ENCODE measurements around the gene CACTIN.
"Not testable (repeated sequence)": the region's sequence is repeated elsewhere in the genome, so short reads cannot be mapped to it uniquely, and the experiment has no call there.

Gene CACTIN

DNA sequence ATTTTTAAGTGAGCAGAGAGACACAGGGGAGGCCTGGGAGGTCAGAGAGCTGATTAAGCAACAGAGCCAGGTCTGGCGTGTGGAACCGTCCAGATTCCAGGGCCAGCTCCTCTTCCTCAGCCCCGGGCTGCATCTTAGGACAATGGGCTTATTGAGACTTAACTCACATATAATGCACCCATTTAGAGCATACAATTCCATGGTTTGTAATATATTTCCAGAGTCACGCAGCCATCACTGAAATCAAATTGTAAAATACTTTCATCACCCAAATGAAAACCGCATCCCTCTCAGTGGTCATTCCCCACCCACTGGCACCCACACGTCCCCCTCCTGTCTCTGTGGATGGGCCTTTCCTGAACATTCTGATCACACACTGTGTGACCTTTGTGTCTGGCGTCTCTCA lies 56.0 kb downstream of the CACTIN start:
- no peak for DNase-seq (ENCODE audit: extremely low read depth, low read depth)
- TF ChIP-seq, protein P1, sequence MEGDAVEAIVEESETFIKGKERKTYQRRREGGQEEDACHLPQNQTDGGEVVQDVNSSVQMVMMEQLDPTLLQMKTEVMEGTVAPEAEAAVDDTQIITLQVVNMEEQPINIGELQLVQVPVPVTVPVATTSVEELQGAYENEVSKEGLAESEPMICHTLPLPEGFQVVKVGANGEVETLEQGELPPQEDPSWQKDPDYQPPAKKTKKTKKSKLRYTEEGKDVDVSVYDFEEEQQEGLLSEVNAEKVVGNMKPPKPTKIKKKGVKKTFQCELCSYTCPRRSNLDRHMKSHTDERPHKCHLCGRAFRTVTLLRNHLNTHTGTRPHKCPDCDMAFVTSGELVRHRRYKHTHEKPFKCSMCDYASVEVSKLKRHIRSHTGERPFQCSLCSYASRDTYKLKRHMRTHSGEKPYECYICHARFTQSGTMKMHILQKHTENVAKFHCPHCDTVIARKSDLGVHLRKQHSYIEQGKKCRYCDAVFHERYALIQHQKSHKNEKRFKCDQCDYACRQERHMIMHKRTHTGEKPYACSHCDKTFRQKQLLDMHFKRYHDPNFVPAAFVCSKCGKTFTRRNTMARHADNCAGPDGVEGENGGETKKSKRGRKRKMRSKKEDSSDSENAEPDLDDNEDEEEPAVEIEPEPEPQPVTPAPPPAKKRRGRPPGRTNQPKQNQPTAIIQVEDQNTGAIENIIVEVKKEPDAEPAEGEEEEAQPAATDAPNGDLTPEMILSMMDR (IDR thresholded peaks at IDR 0.05; ENCODE audit: low read depth, low read length) = no peak

DNA sequence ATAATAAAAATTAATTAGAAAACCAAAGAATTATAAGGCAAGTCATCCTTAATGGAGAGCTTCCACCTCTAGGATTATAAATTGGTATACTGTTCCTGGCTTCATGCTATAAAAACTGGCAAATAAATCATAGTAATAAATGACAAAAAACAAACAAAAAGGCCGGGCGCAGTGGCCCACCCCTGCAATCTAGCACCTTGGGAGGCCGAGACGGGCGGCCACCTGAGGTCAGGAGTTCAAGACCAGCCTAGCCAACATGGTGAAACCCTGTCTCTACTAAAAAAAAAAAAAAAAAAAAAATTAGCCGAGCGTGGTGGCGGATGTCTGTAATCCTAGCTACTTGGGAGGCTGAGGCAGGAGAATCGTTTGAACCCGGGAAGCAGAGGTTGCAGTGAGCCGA lies 56.5 kb downstream of the CACTIN start:
- not testable (repeated sequence) for DNase-seq (ENCODE audit: extremely low read depth, low read depth)

DNA sequence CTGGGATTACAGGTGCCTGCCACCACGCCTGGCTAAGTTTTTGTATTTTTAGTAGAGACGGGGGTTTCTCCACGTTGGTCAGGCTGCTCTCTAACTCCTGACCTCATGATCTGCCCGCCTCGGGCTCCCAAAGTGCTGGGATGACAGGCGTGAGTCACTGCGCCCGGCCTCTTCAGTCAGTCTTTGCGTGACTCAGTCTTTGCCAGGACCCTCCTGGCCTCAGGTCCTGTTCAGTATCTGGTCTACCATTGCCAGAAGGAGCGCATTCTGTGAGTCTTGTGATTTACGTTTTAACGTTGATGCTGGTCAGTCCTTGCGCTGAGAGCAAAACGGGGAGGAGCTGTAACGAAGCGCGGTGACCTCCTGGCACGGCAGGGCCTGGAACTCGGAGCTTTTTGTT lies 61.5 kb downstream of the CACTIN start:
- TF ChIP-seq, protein P1 (IDR thresholded peaks at IDR 0.05; ENCODE audit: low read depth, low read length) = no peak
- no peak for DNase-seq (ENCODE audit: extremely low read depth, low read depth)

DNA sequence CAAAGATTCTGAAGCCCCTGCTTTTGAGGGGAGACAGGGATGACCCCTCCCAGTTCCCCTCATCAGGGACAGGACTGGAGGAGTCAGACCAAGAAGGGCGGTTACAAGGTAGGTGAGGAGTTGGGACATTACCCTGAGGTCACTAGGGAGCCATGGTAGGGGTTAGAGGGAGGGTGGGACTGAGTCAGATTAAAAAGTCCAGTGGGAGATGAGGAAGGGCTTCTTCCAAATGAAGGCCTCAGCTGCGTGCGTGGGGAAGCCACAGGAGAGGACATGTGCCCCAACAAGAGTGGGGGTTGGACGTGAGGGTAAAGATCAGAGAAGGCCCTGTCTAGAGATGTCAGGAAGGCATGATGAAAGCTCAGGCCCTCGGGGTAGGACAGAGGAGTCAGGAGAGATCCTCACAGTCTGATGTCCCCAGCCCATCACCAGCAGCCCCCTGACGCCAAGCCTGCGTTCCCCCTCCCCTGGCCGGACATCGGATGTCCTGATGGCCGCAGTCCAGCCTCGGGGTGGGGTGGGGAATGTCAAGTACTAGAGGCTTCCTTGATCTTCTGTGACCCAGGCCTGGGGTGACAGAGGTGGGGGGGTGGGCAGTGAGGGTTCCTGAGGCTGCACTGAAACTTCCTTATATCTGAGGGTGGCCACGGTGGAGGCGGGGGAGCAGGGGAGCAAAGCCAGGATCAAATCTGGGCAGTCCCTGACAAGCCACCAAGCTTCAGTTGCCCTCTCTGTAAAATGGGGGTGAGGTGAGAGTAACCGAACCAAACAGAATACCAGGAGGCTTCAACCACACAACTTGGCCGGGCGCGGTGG lies 62.7 kb downstream of the CACTIN start:
- TF ChIP-seq, protein P1 (IDR thresholded peaks at IDR 0.05; ENCODE audit: low read depth, low read length) = no peak
- no peak for DNase-seq (ENCODE audit: extremely low read depth, low read depth)
